ENCODE measurements around the gene TRIO. TPM values are rescaled to one million over a fixed set of nuclear protein-coding genes. Genes with fewer than 3 reads are reported as not detected.
A peak's percentile ranks its signal among the peaks of the same experiment; 100 is the strongest.

The TRIO gene
- total RNA-seq, 6 donors from 2014 or later: 138 to 408 (median 156) TPM

GRCh38 chr5:14426521-14426920, 283.4 kb downstream of the TRIO start:
- H3K4me1 ChIP-seq: no peaks in the 10 kb centered on the region
- no peak overlapping the region for H3K27ac ChIP-seq
- WGBS, 2 donors: 92 to 95% methylated on average over 10 of the region's 10 CpGs
- no peak for ATAC-seq (ENCODE audit: low FRiP score in 2 of 2)
- H3K4me3 ChIP-seq: no peak overlapping the region
- no peaks in the 10 kb centered on the region for H3K9me3 ChIP-seq
- H3K36me3 ChIP-seq: peaks cover 4 to 44% (median 28%) of the 10 kb centered on the region in 4 donors
- no peak for DNase-seq
- no peak for TF ChIP-seq CTCF (IDR thresholded peaks at IDR 0.05)
- TF ChIP-seq EP300 (IDR thresholded peaks at IDR 0.05): no peak
- no peak for TF ChIP-seq POLR2A (IDR thresholded peaks at IDR 0.05)
- no peak for TF ChIP-seq POLR2AphosphoS5 (IDR thresholded peaks at IDR 0.05)
- H3K27me3 ChIP-seq: no peaks in the 10 kb centered on the region

GRCh38 chr5:14428302-14429081, 285.4 kb downstream of the TRIO start:
- 76 to 79% methylated on average over 12 of the region's 12 CpGs for WGBS, 2 donors
- no peaks in the 10 kb centered on the region for H3K9me3 ChIP-seq
- H3K4me1 ChIP-seq: no peaks in the 10 kb centered on the region
- no peak overlapping the region for H3K4me3 ChIP-seq
- peaks cover 0 to 27% (median 12%) of the 10 kb centered on the region in 4 donors for H3K36me3 ChIP-seq
- no peaks in the 10 kb centered on the region for H3K27me3 ChIP-seq
- no peak for TF ChIP-seq CTCF (IDR thresholded peaks at IDR 0.05)
- TF ChIP-seq EP300 (IDR thresholded peaks at IDR 0.05): no peak
- TF ChIP-seq POLR2A (IDR thresholded peaks at IDR 0.05): no peak
- TF ChIP-seq POLR2AphosphoS5 (IDR thresholded peaks at IDR 0.05): no peak
- H3K27ac ChIP-seq: no peak overlapping the region
- DNase-seq (no peak), ATAC-seq (ENCODE audit: low FRiP score in 2 of 2) (peak in 1 of 2 donors; percentile 57)

GRCh38 chr5:14429101-14430050, 286.2 kb downstream of the TRIO start:
- ATAC-seq (ENCODE audit: low FRiP score in 2 of 2): peak in 1 of 2 donors; percentile 50
- DNase-seq: no peak

GRCh38 chr5:14431534-14431933, 288.4 kb downstream of the TRIO start:
- 100% methylated on average over 1 of the region's 1 CpG for WGBS, 2 donors
- no peak overlapping the region for H3K27ac ChIP-seq
- no peaks in the 10 kb centered on the region for H3K4me1 ChIP-seq
- DNase-seq (no peak), ATAC-seq (ENCODE audit: low FRiP score in 2 of 2) (no peak)
- H3K27me3 ChIP-seq: no peaks in the 10 kb centered on the region
- H3K4me3 ChIP-seq: no peak overlapping the region
- peaks cover 0 to 18% (median 6%) of the 10 kb centered on the region in 4 donors for H3K36me3 ChIP-seq
- H3K9me3 ChIP-seq: no peaks in the 10 kb centered on the region
- no peak for TF ChIP-seq POLR2AphosphoS5 (IDR thresholded peaks at IDR 0.05)
- TF ChIP-seq CTCF (IDR thresholded peaks at IDR 0.05): no peak
- TF ChIP-seq POLR2A (IDR thresholded peaks at IDR 0.05): no peak
- TF ChIP-seq EP300 (IDR thresholded peaks at IDR 0.05): no peak

More at GRCh38 chr5:14429101-14430050, 286.2 kb downstream of the TRIO start:
- WGBS, 2 donors: 85% methylated on average over 13 of the region's 13 CpGs
- TF ChIP-seq EP300 (IDR thresholded peaks at IDR 0.05) (no peak), POLR2A (IDR thresholded peaks at IDR 0.05) (no peak), CTCF (IDR thresholded peaks at IDR 0.05) (no peak), POLR2AphosphoS5 (IDR thresholded peaks at IDR 0.05) (no peak)
- Histone ChIP-seq H3K9me3 (no peaks in the 10 kb centered on the region), H3K27me3 (no peaks in the 10 kb centered on the region), H3K4me3 (no peak overlapping the region), H3K4me1 (no peaks in the 10 kb centered on the region), H3K36me3 (peaks cover 0 to 26% (median 11%) of the 10 kb centered on the region in 4 donors), H3K27ac (no peak overlapping the region)

Data from upper lobe of left lung (tissue), 6 donors.